Measurements from ENCODE around the gene FHOD3. TPM values are rescaled to one million over a fixed set of nuclear protein-coding genes. Genes with fewer than 3 reads are reported as not detected.

The FHOD3 gene
- total and polyA plus RNA-seq, 2 of the 4 experiments (the other 2 are of a cell fraction): 14.6 to 16.0 TPM

- H2BK120ac ChIP-seq (ENCODE audit: low read depth, low read length): no peak overlapping the region
- intact Hi-C loops (cut with micrococcal nuclease) (no loop called here), dilution Hi-C loops (cut with HindIII; ENCODE audit: low sequenced_read_pairs, unreplicated experiment) (no loop called here), in situ Hi-C loops (cut with MboI; ENCODE audit: low sequenced_read_pairs) (no loop called here)
- H2BK5ac ChIP-seq (ENCODE audit: low read depth, low read length, poor library complexity, severe bottlenecking): no peak overlapping the region
- H2BK20ac ChIP-seq (ENCODE audit: low read depth, low read length): no peak overlapping the region
- H3K4me1 ChIP-seq (ENCODE audit: control insufficient read depth, insufficient read depth, low read length): peaks cover 3% of the 10 kb centered on the region; the same call in 1 of the 2 replicates
- no peak overlapping the region for H2AK5ac ChIP-seq (ENCODE audit: low read depth, low read length)
- no peak overlapping the region for H2AFZ ChIP-seq (replicated peaks; ENCODE audit: low read length, poor library complexity)
- H4K20me1 ChIP-seq (ENCODE audit: insufficient read depth, low read length): no peaks in the 10 kb centered on the region
- no peak overlapping the region for H4K8ac ChIP-seq (ENCODE audit: low read depth in 2 of 2, low read length in 2 of 2)
- no peak overlapping the region for H4K91ac ChIP-seq (ENCODE audit: insufficient read depth, low read depth, low read length)
- ChIA-PET CTCF (no interaction called here), POLR2A (ENCODE audit: unreplicated experiment) (no interaction called here)
- H3K79me1 ChIP-seq (ENCODE audit: low read depth in 1 of 2, low read length in 2 of 2): no peaks in the 10 kb centered on the region; a peak in 1 of 4 replicates
- ATAC-seq (ENCODE audit: low read depth) (no peak), DNase-seq (no peak)
- no peaks in the 10 kb centered on the region for H3K27me3 ChIP-seq (ENCODE audit: control insufficient read depth, insufficient read depth, low read length)
- no peak overlapping the region for H3K23ac ChIP-seq (ENCODE audit: low read depth, low read length)
- H3K9me3 ChIP-seq (ENCODE audit: control insufficient read depth, insufficient read depth, low read length): no peaks in the 10 kb centered on the region
- H3K14ac ChIP-seq (replicated peaks; ENCODE audit: low read depth, low read length): no peak overlapping the region
- 0 out of 2 replicates have a peak, but pooled peaks cover 2% of the 10 kb centered on the region for H3K9me1 ChIP-seq (ENCODE audit: insufficient read depth, low read length)
- no peak overlapping the region for H2BK15ac ChIP-seq (ENCODE audit: low read depth, low read length)
- no peaks in the 10 kb centered on the region for H3K36me3 ChIP-seq (ENCODE audit: control insufficient read depth, insufficient read depth, low read length)
- no peak overlapping the region for H2AK9ac ChIP-seq (replicated peaks; ENCODE audit: low read depth, low read length, poor library complexity)
- no peak for TF ChIP-seq NFE2L2 (IDR thresholded peaks at IDR 0.05; ENCODE audit: low read depth, low read length)
- TF ChIP-seq POLR2A (IDR thresholded peaks at IDR 0.05; ENCODE audit: low read depth, low read length): no peak
- TF ChIP-seq FOS (IDR thresholded peaks at IDR 0.05; ENCODE audit: low read depth, low read length): no peak
- no peak for TF ChIP-seq CEBPB (IDR thresholded peaks at IDR 0.05; ENCODE audit: low read depth, low read length)
- TF ChIP-seq ELK1 (IDR thresholded peaks at IDR 0.05; ENCODE audit: borderline replicate concordance, low read depth, low read length): no peak
- TF ChIP-seq RFX5 (IDR thresholded peaks at IDR 0.05; ENCODE audit: low read depth, low read length): no peak
- TF ChIP-seq MAFK (IDR thresholded peaks at IDR 0.05; ENCODE audit: low read depth, low read length): no peak
- no peak for TF ChIP-seq MXI1 (IDR thresholded peaks at IDR 0.05; ENCODE audit: borderline replicate concordance, low read depth, low read length)
- TF ChIP-seq BHLHE40 (IDR thresholded peaks at IDR 0.05; ENCODE audit: low read depth, low read length): no peak
- TF ChIP-seq SMC3 (IDR thresholded peaks at IDR 0.05; ENCODE audit: low read depth, low read length): no peak
- no peak for TF ChIP-seq CTCF (conservative IDR thresholded peaks at IDR 0.05; ENCODE audit: low read depth, low read length)
- no peak for TF ChIP-seq RCOR1 (IDR thresholded peaks at IDR 0.05; ENCODE audit: insufficient replicate concordance, low read length)
- H3K27ac ChIP-seq (ENCODE audit: insufficient read depth, low read length): no peak overlapping the region
- H3K56ac ChIP-seq (ENCODE audit: extremely low read depth, insufficient read depth, low read length): no peak overlapping the region
- H3K9ac ChIP-seq (ENCODE audit: low read depth, low read length): no peak overlapping the region
- H3K4me2 ChIP-seq (ENCODE audit: low read depth, low read length): no peak overlapping the region
- no TSS peak for BruUV-seq (replicated peaks)
- no peak overlapping the region for H4K5ac ChIP-seq (ENCODE audit: low read depth, low read length)
- no peak overlapping the region for H3K4me3 ChIP-seq (ENCODE audit: insufficient read depth, low read depth, low read length)
- H3K18ac ChIP-seq (ENCODE audit: low read depth, low read length): no peak overlapping the region
- 17% methylated on average over 1 of the region's 2 CpGs; no CpG with 5 or more reads in 1 of the 2 experiments for WGBS, 2 experiments (ENCODE audit: extremely low coverage in 2 of 2, insufficient read length in 1 of 2)
- H3K4ac ChIP-seq (ENCODE audit: low read depth, low read length): no peak overlapping the region
These were observed 422.1 kb downstream of the FHOD3 start for GRCh38 chr18:36719630-36720029.

Measured in IMR-90 (cell line).